GM23338 (cell line): ENCODE data around the gene MDH1. TPM values are rescaled to one million over a fixed set of nuclear protein-coding genes. Genes with fewer than 3 reads are reported as not detected.

Experiments used
- ATAC-seq: fragments of 200-7000 bp; cut with Tn5 transposase; 3 replicates; pipeline ENCODE4 v1.9.1; 2020
- DNase-seq: peaks from one replicate; pipeline ENCODE4 v3.0.0-alpha.2; 2015; ENCODE audit warnings: low spot score
- H2AFZ ChIP-seq: fragments of 200-600 bp; sonication (generic); 2 replicates; pipeline ENCODE4 v1.8.0; 2016; ENCODE audit warnings: antibody characterized with exemption, mild to moderate bottlenecking, moderate library complexity
- H3F3A ChIP-seq: fragments of 200-600 bp; sonication (generic); replicated peaks from 2 replicates; pipeline ENCODE4 v1.8.0; 2017; ENCODE audit warnings: antibody characterized with exemption, mixed run types, low read depth
- H3K27ac ChIP-seq: fragments of 200-600 bp; sonication (generic); 2 replicates; pipeline ENCODE4 v1.6.1; 2016; ENCODE audit warnings: low read depth
- H3K27me3 ChIP-seq: fragments of 200-600 bp; sonication (generic); 2 replicates; pipeline ENCODE4 v1.8.0; 2016; ENCODE audit warnings: mild to moderate bottlenecking, mixed run types, moderate library complexity; ENCODE audit not compliant: insufficient read depth
- H3K36me3 ChIP-seq: fragments of 200-600 bp; sonication (generic); 2 replicates; pipeline ENCODE4 v1.8.0; 2016; ENCODE audit warnings: mild to moderate bottlenecking; ENCODE audit not compliant: insufficient read depth
- H3K4me1 ChIP-seq: fragments of 200-600 bp; sonication (generic); 2 replicates; pipeline ENCODE4 v1.8.0; 2016; ENCODE audit warnings: mild to moderate bottlenecking, moderate library complexity; ENCODE audit not compliant: insufficient read depth
- H3K4me2 ChIP-seq: fragments of 200-600 bp; sonication (generic); 2 replicates; pipeline ENCODE4 v1.7.1; 2017; ENCODE audit warnings: mixed run types
- H3K4me3 ChIP-seq: fragments of 200-600 bp; sonication (generic); 2 replicates; pipeline ENCODE4 v1.6.1; 2016; ENCODE audit warnings: mixed run types
- H3K79me2 ChIP-seq: fragments of 200-600 bp; sonication (generic); replicated peaks from 2 replicates; pipeline ENCODE4 v1.8.0; 2017; ENCODE audit warnings: mild to moderate bottlenecking; ENCODE audit not compliant: insufficient read depth
- H3K9me2 ChIP-seq: fragments of 200-600 bp; sonication (generic); 2 replicates; pipeline ENCODE4 v1.8.0; 2017; ENCODE audit not compliant: insufficient read depth
- H4K20me1 ChIP-seq: fragments of 200-600 bp; sonication (generic); replicated peaks from 2 replicates; pipeline ENCODE4 v1.8.0; 2017; ENCODE audit warnings: mild to moderate bottlenecking; ENCODE audit not compliant: insufficient read depth
- H3K27ac Mint-ChIP-seq: 2 replicates; pipeline ENCODE4 v1.8.0; 2020; ENCODE audit warnings: inconsistent platforms, mild to moderate bottlenecking, moderate library complexity, mixed read lengths
- H3K27me3 Mint-ChIP-seq: 3 replicates; pipeline ENCODE4 v1.8.0; 2022; ENCODE audit warnings: low read depth, mild to moderate bottlenecking, moderate library complexity, mixed read lengths, inconsistent platforms; ENCODE audit not compliant: insufficient read depth, poor library complexity
- H3K36me3 Mint-ChIP-seq: 3 replicates; pipeline ENCODE4 v1.8.0; 2021; ENCODE audit warnings: low read depth, mild to moderate bottlenecking, inconsistent platforms, moderate library complexity, mixed read lengths
- H3K4me1 Mint-ChIP-seq: 3 replicates; pipeline ENCODE4 v1.8.0; 2020; ENCODE audit warnings: mild to moderate bottlenecking, inconsistent platforms, mixed read lengths
- H3K4me3 Mint-ChIP-seq: 3 replicates; pipeline ENCODE4 v1.8.0; 2021; ENCODE audit warnings: moderate library complexity, mild to moderate bottlenecking, inconsistent platforms, mixed read lengths
- H3K9me3 Mint-ChIP-seq: 3 replicates; pipeline ENCODE4 v1.8.0; 2020; ENCODE audit warnings: moderate library complexity, mild to moderate bottlenecking, inconsistent platforms, mixed read lengths
- CREB1 ChIP-seq: fragments of 250-450 bp; sonication (Bioruptor Pico); IDR thresholded peaks from 2 replicates; pipeline ENCODE4 v1.5.0; 2020; ENCODE audit warnings: low read depth, mild to moderate bottlenecking, moderate library complexity
- CTCF ChIP-seq, 2 experiments: fragments of 200-600 bp in 1 of 2; sonication (generic) in 1 of 2; conservative IDR thresholded peaks; 2 replicates each; pipeline versions ENCODE4 v1.5.1 to v1.6.1; 2016 to 2017; ENCODE audit warnings: antibody characterized with exemption in 2 of 2, low read depth in 2 of 2, mild to moderate bottlenecking in 2 of 2, moderate library complexity in 1 of 2
- ETS1 ChIP-seq: IDR thresholded peaks from 2 replicates; pipeline ENCODE4 v1.6.1; 2016; ENCODE audit warnings: antibody characterized with exemption
- EZH2 ChIP-seq: fragments of 200-600 bp; sonication (generic); IDR thresholded peaks from one replicate; pipeline ENCODE4 v1.8.0; 2017; ENCODE audit warnings: antibody characterized with exemption, mild to moderate bottlenecking, low read depth; ENCODE audit not compliant: unreplicated experiment
- EZH2phosphoT487 ChIP-seq: fragments of 200-600 bp; sonication (generic); IDR thresholded peaks from one replicate; pipeline ENCODE4 v1.8.1; 2018; ENCODE audit warnings: antibody characterized with exemption; ENCODE audit not compliant: unreplicated experiment
- JUNB ChIP-seq: IDR thresholded peaks from one replicate; pipeline ENCODE4 v1.6.1; 2016; ENCODE audit warnings: antibody characterized with exemption; ENCODE audit not compliant: unreplicated experiment
- NANOG ChIP-seq: IDR thresholded peaks from 2 replicates; pipeline ENCODE4 v1.6.1; 2016; ENCODE audit warnings: antibody characterized with exemption, borderline replicate concordance
- POLR2AphosphoS5 ChIP-seq: IDR thresholded peaks from 2 replicates; pipeline ENCODE4 v1.6.1; 2016; ENCODE audit warnings: antibody characterized with exemption, low read depth
- REST ChIP-seq: IDR thresholded peaks from one replicate; pipeline ENCODE4 v1.6.1; 2018; ENCODE audit warnings: antibody characterized with exemption; ENCODE audit not compliant: unreplicated experiment
- STAT1 ChIP-seq: IDR thresholded peaks from one replicate; pipeline ENCODE4 v1.6.1; 2016; ENCODE audit warnings: antibody characterized with exemption; ENCODE audit not compliant: unreplicated experiment
- ZNF114 ChIP-seq: fragments of 250-450 bp; sonication (Bioruptor Pico); IDR thresholded peaks from 2 replicates; pipeline ENCODE4 v1.5.0; 2020; ENCODE audit warnings: mild to moderate bottlenecking, moderate library complexity
- ZNF331 ChIP-seq: fragments of 250-450 bp; sonication (Bioruptor Pico); IDR thresholded peaks from 2 replicates; pipeline ENCODE4 v1.5.0; 2020; ENCODE audit warnings: low read depth, mild to moderate bottlenecking, moderate library complexity
- ZNF462 ChIP-seq: fragments of 250-450 bp; sonication (Bioruptor Pico); IDR thresholded peaks from 2 replicates; pipeline ENCODE4 v1.5.0; 2020; ENCODE audit warnings: mild to moderate bottlenecking, moderate library complexity
- polyA plus RNA-seq: library from polyadenylated mRNA; unstranded; fragments of >200 nt; fragmentation: Nextera tagmentation; extraction: Ambion mirVana; gene quantifications from 2 replicates; pipeline ENCODE4 v1.2.1, GENCODE V29; 2016
- total RNA-seq: library from RNA; depleted of rRNA; stranded (reverse); fragments of >200 nt; shearing (Covaris generic); gene quantifications from 2 replicates; pipeline ENCODE4 v1.2.3, GENCODE V29; 2014

The MDH1 gene
- total and polyA plus RNA-seq, 2 experiments from 2014 or later: 275 to 503 TPM

GRCh38 chr2:63594660-63595059 is 5.9 kb downstream of the MDH1 start:
- DNase-seq: no peak
- Mint-ChIP-seq H3K4me1 (peaks cover 25% of the 10 kb centered on the region), H3K9me3 (no peaks in the 10 kb centered on the region), H3K36me3 (peaks cover 70% of the 10 kb centered on the region), H3K27me3 (peaks cover 4% of the 10 kb centered on the region), H3K4me3 (no peak overlapping the region), H3K27ac (no peak overlapping the region)
- ATAC-seq: no peak; the same call in 2 of the 3 replicates
- Histone ChIP-seq H3K27ac (no peak overlapping the region; the same call in 1 of the 2 replicates), H3K27me3 (no peaks in the 10 kb centered on the region), H3K4me2 (no peak overlapping the region), H3K36me3 (peaks cover 38% of the 10 kb centered on the region), H3K9me2 (no peaks in the 10 kb centered on the region), H3K4me3 (no peak overlapping the region), H3K4me1 (peaks cover 20% of the 10 kb centered on the region), H3K79me2 (peaks cover 84% of the 10 kb centered on the region), H4K20me1 (peaks cover 8% of the 10 kb centered on the region), H2AFZ (no peak overlapping the region), H3F3A (no peaks in the 10 kb centered on the region)
- TF ChIP-seq NANOG (no peak), STAT1 (no peak), CTCF (conservative IDR thresholded peaks at IDR 0.05; ENCODE audit: low read depth in 2 of 2) (no peak; a peak in 2 of 4 replicates), POLR2AphosphoS5 (no peak), EZH2phosphoT487 (no peak), ZNF462 (CRISPR knock-in tag) (no peak), REST (no peak), EZH2 (no peak), ZNF114 (no peak), ZNF331 (CRISPR knock-in tag) (no peak), JUNB (no peak), CREB1 (CRISPR knock-in tag) (no peak), ETS1 (no peak)
